ACHN (cell line): ENCODE results near the gene PPP4R4.
A peak's percentile ranks its signal among the peaks of the same experiment; 100 is the strongest.

Experiments
- DNase-seq: peaks from one replicate; pipeline ENCODE4 v3.0.0-alpha.2; 2015
- in situ Hi-C: cut with HindIII; loops from 2 replicates; pipeline ENCODE4 v1.10.0; 2017; ENCODE audit warnings: low sequenced_read_pairs, low pct_ligation_motif_present, low pct_unique_long_range_greater_than_20kb

Gene PPP4R4

DNA sequence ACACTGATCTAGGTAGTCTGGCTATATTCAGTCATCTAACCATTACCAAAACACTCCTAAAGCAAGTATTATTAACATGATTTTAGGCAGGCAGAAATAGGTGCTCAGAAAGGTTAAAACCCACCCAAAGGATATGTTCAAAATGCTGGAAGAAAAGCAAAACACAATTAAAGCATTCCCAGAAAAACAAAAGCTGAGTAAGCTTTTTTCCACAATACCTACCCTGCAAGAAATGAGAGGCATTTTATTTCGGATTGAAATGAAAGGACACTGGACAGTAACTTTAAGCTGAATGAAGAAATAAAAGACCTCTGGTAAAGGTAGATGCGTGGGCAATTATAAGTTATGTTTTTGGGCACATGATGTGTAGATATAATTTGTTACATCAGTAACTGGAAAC lies 140.8 kb downstream of the PPP4R4 start:
- in situ Hi-C loops: no loop called here
- no peak for DNase-seq

DNA sequence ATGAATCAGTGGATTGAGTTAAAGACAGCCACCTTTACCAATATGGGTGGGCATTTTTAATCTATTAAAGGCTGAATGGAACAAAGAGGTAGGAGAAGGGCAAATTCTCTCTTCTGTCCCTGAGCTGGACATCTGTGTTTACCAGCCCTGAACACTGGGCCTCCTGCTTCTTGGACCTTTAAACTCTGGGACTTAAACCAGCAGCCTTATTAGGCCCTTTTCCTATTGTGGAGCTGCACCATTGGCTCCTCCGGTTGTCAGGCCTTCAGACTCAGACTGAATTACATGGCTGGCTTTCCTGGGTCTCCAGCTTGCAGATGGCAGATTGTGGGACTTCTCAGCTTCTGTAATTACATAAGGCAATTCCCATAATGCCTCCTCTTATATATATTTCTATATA lies 142.6 kb downstream of the PPP4R4 start:
- in situ Hi-C loops: no loop called here
- no peak for DNase-seq

DNA sequence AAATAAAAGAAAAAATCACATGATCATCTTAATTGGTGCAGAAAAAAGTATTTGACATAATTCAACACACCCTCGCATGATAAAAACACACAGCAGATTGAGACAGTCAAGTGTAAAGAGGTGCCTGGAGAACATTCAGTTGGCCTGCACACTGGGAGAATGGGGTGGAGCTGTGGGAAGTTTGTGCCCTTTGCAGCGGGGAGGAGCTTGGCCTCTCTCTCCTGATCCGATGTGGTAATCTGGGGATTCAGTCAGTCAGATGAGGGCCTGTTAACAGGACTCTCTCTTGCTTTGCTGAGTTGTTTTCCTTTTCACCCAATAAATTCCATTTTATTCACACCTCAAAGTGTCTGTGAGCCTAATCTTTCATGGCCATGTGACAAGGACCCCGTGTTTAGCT lies 143.1 kb downstream of the PPP4R4 start:
- DNase-seq: no peak
- in situ Hi-C loops: no loop called here

DNA sequence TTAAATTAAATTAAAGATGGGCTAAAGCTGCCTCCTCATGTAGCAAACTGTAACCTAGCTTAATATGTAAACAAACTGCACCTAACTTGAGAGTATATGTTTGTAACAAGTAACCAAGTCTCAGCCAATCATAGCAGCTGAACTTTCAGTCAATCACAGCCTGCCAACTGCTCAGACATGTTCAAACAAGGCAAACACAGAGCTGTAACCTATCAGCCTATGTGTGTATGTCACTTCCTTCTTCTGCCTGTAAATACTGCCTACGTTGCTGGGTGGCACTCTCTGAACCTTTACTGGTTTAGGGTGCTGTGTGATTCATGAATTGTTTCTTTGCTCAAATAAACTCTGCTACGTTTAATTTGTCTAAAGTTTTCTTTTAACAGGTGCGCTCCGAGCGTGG lies 146.1 kb downstream of the PPP4R4 start:
- DNase-seq: peak; percentile 22
- in situ Hi-C loops: no loop called here

DNA sequence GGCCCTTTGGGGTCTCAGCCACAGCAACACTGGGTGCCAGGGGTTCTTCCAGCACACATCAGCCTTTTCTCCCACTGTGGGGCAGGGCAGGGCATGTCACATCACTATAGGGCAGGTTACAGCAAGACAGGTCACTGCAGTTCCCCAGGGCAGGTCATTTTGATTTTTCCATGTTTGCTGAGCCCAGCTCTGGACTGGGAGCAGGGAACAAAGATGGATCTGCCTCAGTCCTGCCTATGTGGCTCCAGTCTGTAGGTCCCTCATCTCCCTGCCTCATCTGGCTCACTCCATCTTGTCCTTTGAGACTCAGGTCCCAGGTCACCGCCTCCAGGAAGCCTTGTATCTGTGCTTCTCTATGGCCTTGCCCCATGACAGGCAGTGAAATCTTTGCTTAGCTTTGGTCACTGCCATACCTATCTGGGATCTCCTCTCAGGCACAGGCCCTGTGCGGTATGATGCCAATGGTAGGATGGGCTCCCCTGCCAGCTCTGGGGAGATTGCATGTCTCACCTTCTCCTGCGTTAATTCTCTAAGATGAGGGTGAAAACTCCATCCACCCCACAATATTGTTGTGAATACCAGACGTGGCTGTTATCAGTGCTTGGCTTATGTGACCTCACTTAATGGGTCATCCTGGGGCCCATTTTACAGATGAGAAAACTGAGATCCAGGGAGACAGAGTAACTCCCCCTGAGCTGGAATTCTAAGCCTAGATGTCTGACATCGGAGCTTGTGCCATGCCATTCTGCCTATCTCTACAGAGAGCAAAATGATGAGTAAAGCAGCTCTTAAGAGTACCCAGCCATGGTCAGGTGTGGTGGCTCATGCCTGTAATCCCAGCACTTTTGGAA lies 147.5 kb downstream of the PPP4R4 start:
- DNase-seq: no peak
- in situ Hi-C loops: no loop called here

DNA sequence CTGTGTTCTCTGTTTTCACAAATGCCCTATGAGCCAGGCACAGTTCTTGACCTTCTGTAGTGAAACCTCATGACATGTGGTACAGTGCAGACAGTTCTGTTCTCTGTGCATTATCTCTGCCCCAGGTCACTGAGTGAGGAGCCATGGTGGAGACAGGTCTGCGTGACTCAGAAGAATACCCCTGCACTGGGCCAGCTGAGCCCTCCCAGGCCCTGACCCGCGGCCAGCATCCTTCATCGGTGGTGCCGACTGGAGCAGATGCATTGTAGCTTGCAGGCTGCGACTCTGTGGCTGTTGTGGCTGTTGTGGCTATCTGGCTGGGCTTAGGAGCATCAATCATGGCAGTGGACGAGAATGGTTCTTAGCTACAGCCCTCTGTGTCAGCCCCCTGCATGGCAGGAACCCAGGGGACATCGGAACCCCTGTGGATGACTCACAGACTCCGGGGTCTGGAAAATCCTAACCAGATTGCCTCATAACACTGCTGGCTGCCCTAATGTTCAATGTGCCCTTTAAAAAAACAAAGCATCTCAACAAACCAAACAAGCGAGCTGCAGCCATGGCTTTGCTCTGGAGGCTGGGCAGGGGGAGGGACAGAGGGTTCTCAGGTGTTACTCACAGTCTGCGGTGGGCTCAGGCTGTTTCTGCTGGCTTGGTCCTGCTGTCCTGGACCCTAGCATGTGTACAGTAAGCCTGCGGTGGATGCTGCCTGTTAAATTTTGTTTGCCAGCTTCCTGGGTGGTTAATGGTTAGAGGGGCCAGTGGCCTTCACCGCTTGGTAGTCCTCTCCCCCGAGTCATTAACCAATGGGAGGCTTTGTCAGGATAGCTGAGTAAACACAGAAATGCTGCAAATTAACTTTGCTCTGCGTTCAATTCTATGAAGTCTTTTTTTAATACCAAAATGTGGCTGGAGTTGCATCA lies 148.8 kb downstream of the PPP4R4 start, which contains the start of gene SERPINA6:
SERPINA6 (minus strand) TSS at position 689 of the 923 bp plus-strand sequence. CDS start 8,688 bp downstream, outside the sequence.
- in situ Hi-C loops: no loop called here
- peak; percentile 71 for DNase-seq

DNA sequence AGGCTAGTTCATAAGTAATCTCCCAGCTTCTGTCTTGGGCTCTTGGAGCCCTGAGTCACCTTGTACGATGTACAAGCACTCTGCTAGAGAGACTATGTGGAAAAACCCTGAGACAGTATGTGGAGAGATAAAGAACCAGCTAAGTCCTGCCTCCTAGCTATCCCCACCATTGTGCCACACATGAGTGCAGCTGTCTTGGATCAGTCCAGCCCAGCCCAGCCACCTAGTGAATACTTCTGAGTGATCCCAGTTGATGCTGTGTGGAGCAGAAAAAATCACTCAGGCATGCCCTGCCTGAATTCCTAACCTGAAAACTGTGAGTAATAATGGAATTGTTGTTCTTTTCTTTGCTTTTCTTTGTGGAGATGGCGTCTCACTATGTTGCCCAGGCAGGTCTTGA lies 154.1 kb downstream of the PPP4R4 start:
- in situ Hi-C loops: no loop called here
- DNase-seq: peak; percentile 18
